ENCODE measurements around the gene SMPX. TPM values are rescaled to one million over a fixed set of nuclear protein-coding genes. Genes with fewer than 3 reads are reported as not detected.
"Not testable (repeated sequence)": the region's sequence is repeated elsewhere in the genome, so short reads cannot be mapped to it uniquely, and the experiment has no call there.

The SMPX gene
- total RNA-seq, 1 donor from 2014 or later = not detected

- TF ChIP-seq CTCF (IDR thresholded peaks at IDR 0.05; ENCODE audit: partially characterized antibody, unreplicated experiment) = no peak
- no peak overlapping the region for H3K27ac Mint-ChIP-seq (ENCODE audit: unreplicated experiment)
- no peak overlapping the region for H3K4me3 Mint-ChIP-seq (ENCODE audit: unreplicated experiment)
- peaks cover 5% of the 10 kb centered on the region for H3K4me1 Mint-ChIP-seq (ENCODE audit: low read depth, unreplicated experiment)
- H3K9me3 Mint-ChIP-seq (ENCODE audit: unreplicated experiment) = no peaks in the 10 kb centered on the region
- H3K27me3 Mint-ChIP-seq (ENCODE audit: unreplicated experiment) = no peaks in the 10 kb centered on the region
- H3K36me3 Mint-ChIP-seq (ENCODE audit: unreplicated experiment) = no peaks in the 10 kb centered on the region
- DNase-seq = no peak
These were observed 20.3 kb upstream of the SMPX start for GRCh38 chrX:21778236-21778635.

GRCh38 chrX:21775128-21775527, 17.2 kb upstream of the SMPX start:
- not testable (repeated sequence) for H3K27ac Mint-ChIP-seq (ENCODE audit: unreplicated experiment); H3K4me3 Mint-ChIP-seq (ENCODE audit: unreplicated experiment); DNase-seq; H3K9me3 Mint-ChIP-seq (ENCODE audit: unreplicated experiment); H3K27me3 Mint-ChIP-seq (ENCODE audit: unreplicated experiment); H3K4me1 Mint-ChIP-seq (ENCODE audit: low read depth, unreplicated experiment); H3K36me3 Mint-ChIP-seq (ENCODE audit: unreplicated experiment)

- DNase-seq; H3K36me3 Mint-ChIP-seq (ENCODE audit: unreplicated experiment); H3K9me3 Mint-ChIP-seq (ENCODE audit: unreplicated experiment); H3K27ac Mint-ChIP-seq (ENCODE audit: unreplicated experiment); H3K27me3 Mint-ChIP-seq (ENCODE audit: unreplicated experiment); H3K4me3 Mint-ChIP-seq (ENCODE audit: unreplicated experiment); H3K4me1 Mint-ChIP-seq (ENCODE audit: low read depth, unreplicated experiment): not testable (repeated sequence)
These were observed 15.1 kb upstream of the SMPX start for GRCh38 chrX:21773036-21773435.

GRCh38 chrX:21770631-21771321, 12.9 kb upstream of the SMPX start:
- DNase-seq = no peak
- Mint-ChIP-seq H3K36me3 (ENCODE audit: unreplicated experiment) (no peaks in the 10 kb centered on the region), H3K4me3 (ENCODE audit: unreplicated experiment) (no peak overlapping the region), H3K27ac (ENCODE audit: unreplicated experiment) (no peak overlapping the region), H3K4me1 (ENCODE audit: low read depth, unreplicated experiment) (no peaks in the 10 kb centered on the region), H3K27me3 (ENCODE audit: unreplicated experiment) (no peaks in the 10 kb centered on the region), H3K9me3 (ENCODE audit: unreplicated experiment) (peaks cover 3% of the 10 kb centered on the region)
- TF ChIP-seq CTCF (IDR thresholded peaks at IDR 0.05; ENCODE audit: partially characterized antibody, unreplicated experiment) = no peak

- Mint-ChIP-seq H3K27me3 (ENCODE audit: unreplicated experiment) (no peaks in the 10 kb centered on the region), H3K9me3 (ENCODE audit: unreplicated experiment) (peaks cover 3% of the 10 kb centered on the region), H3K4me1 (ENCODE audit: low read depth, unreplicated experiment) (no peaks in the 10 kb centered on the region), H3K36me3 (ENCODE audit: unreplicated experiment) (no peaks in the 10 kb centered on the region), H3K4me3 (ENCODE audit: unreplicated experiment) (no peak overlapping the region), H3K27ac (ENCODE audit: unreplicated experiment) (no peak overlapping the region)
- DNase-seq = no peak
- no peak for TF ChIP-seq CTCF (IDR thresholded peaks at IDR 0.05; ENCODE audit: partially characterized antibody, unreplicated experiment)
These were observed 8.2 kb upstream of the SMPX start for GRCh38 chrX:21766101-21766500.

- Mint-ChIP-seq H3K4me1 (ENCODE audit: low read depth, unreplicated experiment) (no peaks in the 10 kb centered on the region), H3K36me3 (ENCODE audit: unreplicated experiment) (no peaks in the 10 kb centered on the region)
These were observed 6.1 kb upstream of the SMPX start for GRCh38 chrX:21764008-21764407.

More at GRCh38 chrX:21764008-21764407, 6.1 kb upstream of the SMPX start:
- Mint-ChIP-seq H3K27ac (ENCODE audit: unreplicated experiment) (no peak overlapping the region), H3K27me3 (ENCODE audit: unreplicated experiment) (no peaks in the 10 kb centered on the region), H3K4me3 (ENCODE audit: unreplicated experiment) (no peak overlapping the region), H3K9me3 (ENCODE audit: unreplicated experiment) (peaks cover 3% of the 10 kb centered on the region)
- DNase-seq = no peak
- no peak for TF ChIP-seq CTCF (IDR thresholded peaks at IDR 0.05; ENCODE audit: partially characterized antibody, unreplicated experiment)
